Transverse colon (tissue), 4 donors: Measurements from ENCODE around the gene ZNF496.

ENCODE experiments used
- CTCF ChIP-seq, 5 experiments: fragments of 200-600 bp in 3 of 5; fragments of 450-650 bp in 2 of 5; sonication (generic) in 3 of 5; IDR thresholded peaks; 1 replicate in 2 of 5; 2 replicates in 3 of 5; pipeline ENCODE4 v1.5.1; 2016 to 2017; ENCODE audit warnings: antibody characterized with exemption in 5 of 5, inconsistent platforms in 3 of 5, mild to moderate bottlenecking in 2 of 5, moderate library complexity in 1 of 5
- EP300 ChIP-seq: sonication (generic); formaldehyde crosslinking; IDR thresholded peaks from one replicate; pipeline ENCODE4 v1.6.1; 2017; ENCODE audit warnings: antibody characterized with exemption, low read depth
- POLR2A ChIP-seq: fragments of 450-650 bp; IDR thresholded peaks from one replicate; pipeline ENCODE4 v1.6.1; 2016; ENCODE audit warnings: antibody characterized with exemption, mild to moderate bottlenecking, moderate library complexity
- POLR2AphosphoS5 ChIP-seq, 3 donors: sonication (generic); formaldehyde crosslinking; IDR thresholded peaks; one replicate each; pipeline ENCODE4 v1.6.1; 2016; ENCODE audit warnings: antibody characterized with exemption in 3 of 3

GRCh38 chr1:247358920-247359319 lies 27.3 kb upstream of the ZNF496 start:
- no peak for TF ChIP-seq EP300
- TF ChIP-seq CTCF (IDR thresholded peaks at IDR 0.05) = no peak
- TF ChIP-seq POLR2A = no peak
- TF ChIP-seq POLR2AphosphoS5 (IDR thresholded peaks at IDR 0.05) = no peak
